LNCAP (cell line): ENCODE measurements around the gene CBR3.

Experiments
- TF ChIP-seq, protein P1 (sequence below): fragments of 450-650 bp; IDR thresholded peaks from 2 replicates; pipeline ENCODE4 v1.5.1; 2017; ENCODE audit warnings: mild to moderate bottlenecking

Gene CBR3

GRCh38 chr21:36111238-36111637, 23.6 kb upstream of the CBR3 start:
- TF ChIP-seq, protein P1, sequence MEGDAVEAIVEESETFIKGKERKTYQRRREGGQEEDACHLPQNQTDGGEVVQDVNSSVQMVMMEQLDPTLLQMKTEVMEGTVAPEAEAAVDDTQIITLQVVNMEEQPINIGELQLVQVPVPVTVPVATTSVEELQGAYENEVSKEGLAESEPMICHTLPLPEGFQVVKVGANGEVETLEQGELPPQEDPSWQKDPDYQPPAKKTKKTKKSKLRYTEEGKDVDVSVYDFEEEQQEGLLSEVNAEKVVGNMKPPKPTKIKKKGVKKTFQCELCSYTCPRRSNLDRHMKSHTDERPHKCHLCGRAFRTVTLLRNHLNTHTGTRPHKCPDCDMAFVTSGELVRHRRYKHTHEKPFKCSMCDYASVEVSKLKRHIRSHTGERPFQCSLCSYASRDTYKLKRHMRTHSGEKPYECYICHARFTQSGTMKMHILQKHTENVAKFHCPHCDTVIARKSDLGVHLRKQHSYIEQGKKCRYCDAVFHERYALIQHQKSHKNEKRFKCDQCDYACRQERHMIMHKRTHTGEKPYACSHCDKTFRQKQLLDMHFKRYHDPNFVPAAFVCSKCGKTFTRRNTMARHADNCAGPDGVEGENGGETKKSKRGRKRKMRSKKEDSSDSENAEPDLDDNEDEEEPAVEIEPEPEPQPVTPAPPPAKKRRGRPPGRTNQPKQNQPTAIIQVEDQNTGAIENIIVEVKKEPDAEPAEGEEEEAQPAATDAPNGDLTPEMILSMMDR: no peak

GRCh38 chr21:36113647-36114428, 21.0 kb upstream of the CBR3 start:
- TF ChIP-seq, protein P1: no peak

GRCh38 chr21:36115138-36115730, 19.6 kb upstream of the CBR3 start:
- TF ChIP-seq, protein P1: no peak

- TF ChIP-seq, protein P1: no peak
Observed at GRCh38 chr21:36117286-36117741, 17.6 kb upstream of the CBR3 start.

DNA sequence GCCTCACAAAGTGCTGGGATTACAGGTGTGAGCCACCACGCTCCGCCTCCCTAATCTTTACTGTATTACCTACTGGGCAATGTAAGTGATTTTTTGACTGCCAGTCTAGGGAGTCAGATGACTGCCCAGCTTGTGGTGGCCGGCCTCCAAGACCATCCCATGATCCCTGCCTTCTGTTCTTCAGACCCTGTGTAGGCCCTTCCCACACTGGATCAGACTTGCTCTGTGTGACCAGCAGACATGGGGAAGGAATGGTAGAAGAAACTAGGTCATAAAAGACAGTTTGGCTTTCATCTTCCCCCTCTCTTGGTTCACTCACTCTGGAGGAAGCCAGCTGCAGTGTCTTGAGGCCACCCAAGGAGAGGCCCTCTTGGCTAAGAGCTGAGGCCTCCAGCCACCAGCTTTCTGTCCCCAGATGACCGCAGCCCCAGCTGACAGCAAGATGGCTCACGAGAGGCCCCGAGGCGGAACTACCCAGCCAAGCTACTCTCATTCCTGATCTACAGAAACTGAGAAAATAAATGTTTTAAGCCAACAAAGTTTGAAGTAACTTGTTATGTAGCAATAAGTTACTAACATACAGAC, 14.5 kb upstream of the CBR3 start:
- TF ChIP-seq, protein P1: no peak

GRCh38 chr21:36122977-36123376, 11.9 kb upstream of the CBR3 start:
- TF ChIP-seq, protein P1: peak; percentile 40; the same call in 1 of the 2 replicates

DNA sequence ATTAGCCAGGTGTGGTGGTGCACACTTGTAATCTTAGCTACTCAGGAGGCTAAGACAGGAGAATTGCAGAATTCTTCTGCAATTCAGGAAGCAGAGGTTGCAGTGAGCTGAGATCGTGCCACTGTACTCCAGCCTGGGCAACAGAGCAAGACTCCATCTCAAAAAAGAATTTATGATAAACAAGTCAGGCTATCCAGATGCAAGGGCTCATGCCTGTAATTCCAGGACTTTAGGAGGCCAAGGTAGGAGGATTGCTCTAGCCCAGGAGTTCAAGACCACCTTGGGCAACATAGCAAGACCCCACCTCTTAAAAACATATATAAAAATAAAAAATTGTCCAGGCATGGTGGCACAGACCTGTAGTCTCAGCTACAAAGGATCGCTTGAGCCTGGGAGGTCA, 10.5 kb upstream of the CBR3 start:
- TF ChIP-seq, protein P1: no peak
